Colonic mucosa (tissue), 4 donors: Measurements from ENCODE around the gene TRRAP. TPM values are rescaled to one million over a fixed set of nuclear protein-coding genes. Genes with fewer than 3 reads are reported as not detected.

ENCODE experiments used
- DNase-seq: peaks from one replicate; pipeline ENCODE4 v3.0.0-alpha.2; 2020
- H3K27ac ChIP-seq: fragments of 200-600 bp; one replicate; pipeline ENCODE4 v1.8.0; 2021
- H3K27me3 ChIP-seq: fragments of 200-600 bp; one replicate; pipeline ENCODE4 v1.8.0; 2021
- H3K36me3 ChIP-seq: fragments of 200-600 bp; one replicate; pipeline ENCODE4 v1.8.0; 2021
- H3K4me1 ChIP-seq: fragments of 200-600 bp; one replicate; pipeline ENCODE4 v1.8.0; 2021; ENCODE audit warnings: mild to moderate bottlenecking
- H3K4me3 ChIP-seq: fragments of 200-600 bp; one replicate; pipeline ENCODE4 v1.8.0; 2021
- H3K9ac ChIP-seq, 2 donors: one replicate each; pipeline ENCODE4 v1.7.0; 2013; ENCODE audit warnings: control low read depth in 2 of 2, low read depth in 2 of 2, low read length in 2 of 2
- H3K9me3 ChIP-seq: fragments of 200-600 bp; one replicate; pipeline ENCODE4 v1.8.0; 2021
- intact Hi-C: fragments of 100-400 bp; cut with DNase I; formaldehyde crosslinking; loops from one replicate; pipeline ENCODE4 v1.14.1; 2022
- total RNA-seq, 2 donors: library from RNA; stranded (reverse); fragmentation: NEBNext Ultra II Directional in 1 of 2; extraction: Animal tissue kit (Norgen Biotek cat#: 25700) in 1 of 2; gene quantifications; one replicate each; pipeline ENCODE4 v1.2.1, GENCODE V29; 2021
- TF ChIP-seq, protein P1 (sequence below): fragments of 200-600 bp; IDR thresholded peaks from one replicate; pipeline ENCODE4 v1.8.0; 2022; ENCODE audit warnings: antibody characterized with exemption, mild to moderate bottlenecking
- donor health status: healthy.
- donor health status: DM: no; HTN: no; CAD: no.
- donor health status: DM: no; HTN: no; CAD: no.

TRRAP gene
- total RNA-seq, 2 donors from 2014 or later = 33.3 to 39.4 TPM

DNA sequence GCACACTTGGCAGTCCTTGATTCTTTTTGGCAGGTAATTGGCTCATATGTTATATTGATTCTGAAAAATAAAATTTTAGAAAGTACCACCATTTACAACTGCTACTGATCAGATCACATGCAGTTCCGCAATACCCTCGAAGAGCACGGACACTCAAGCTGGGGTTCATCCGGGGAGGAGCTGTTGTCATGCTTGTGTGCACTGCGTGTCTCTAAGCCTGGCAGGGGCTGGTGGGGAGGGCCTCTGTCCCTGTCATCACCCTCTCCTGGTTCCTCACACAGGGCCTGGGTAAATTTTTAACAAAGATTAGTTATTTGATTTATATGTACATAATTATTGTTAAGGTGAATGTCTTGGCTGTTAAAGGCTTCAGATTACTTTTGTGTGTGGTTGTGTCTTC, 45.2 kb downstream of the TRRAP start:
- Histone ChIP-seq H3K27me3 (no peaks in the 10 kb centered on the region), H3K36me3 (peaks cover 26% of the 10 kb centered on the region), H3K4me3 (no peak overlapping the region), H3K4me1 (no peaks in the 10 kb centered on the region), H3K9ac (no peak overlapping the region), H3K27ac (no peak overlapping the region), H3K9me3 (no peaks in the 10 kb centered on the region)
- TF ChIP-seq, protein P1, sequence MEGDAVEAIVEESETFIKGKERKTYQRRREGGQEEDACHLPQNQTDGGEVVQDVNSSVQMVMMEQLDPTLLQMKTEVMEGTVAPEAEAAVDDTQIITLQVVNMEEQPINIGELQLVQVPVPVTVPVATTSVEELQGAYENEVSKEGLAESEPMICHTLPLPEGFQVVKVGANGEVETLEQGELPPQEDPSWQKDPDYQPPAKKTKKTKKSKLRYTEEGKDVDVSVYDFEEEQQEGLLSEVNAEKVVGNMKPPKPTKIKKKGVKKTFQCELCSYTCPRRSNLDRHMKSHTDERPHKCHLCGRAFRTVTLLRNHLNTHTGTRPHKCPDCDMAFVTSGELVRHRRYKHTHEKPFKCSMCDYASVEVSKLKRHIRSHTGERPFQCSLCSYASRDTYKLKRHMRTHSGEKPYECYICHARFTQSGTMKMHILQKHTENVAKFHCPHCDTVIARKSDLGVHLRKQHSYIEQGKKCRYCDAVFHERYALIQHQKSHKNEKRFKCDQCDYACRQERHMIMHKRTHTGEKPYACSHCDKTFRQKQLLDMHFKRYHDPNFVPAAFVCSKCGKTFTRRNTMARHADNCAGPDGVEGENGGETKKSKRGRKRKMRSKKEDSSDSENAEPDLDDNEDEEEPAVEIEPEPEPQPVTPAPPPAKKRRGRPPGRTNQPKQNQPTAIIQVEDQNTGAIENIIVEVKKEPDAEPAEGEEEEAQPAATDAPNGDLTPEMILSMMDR = no peak
- no peak for DNase-seq
- intact Hi-C loops = no loop called here

DNA sequence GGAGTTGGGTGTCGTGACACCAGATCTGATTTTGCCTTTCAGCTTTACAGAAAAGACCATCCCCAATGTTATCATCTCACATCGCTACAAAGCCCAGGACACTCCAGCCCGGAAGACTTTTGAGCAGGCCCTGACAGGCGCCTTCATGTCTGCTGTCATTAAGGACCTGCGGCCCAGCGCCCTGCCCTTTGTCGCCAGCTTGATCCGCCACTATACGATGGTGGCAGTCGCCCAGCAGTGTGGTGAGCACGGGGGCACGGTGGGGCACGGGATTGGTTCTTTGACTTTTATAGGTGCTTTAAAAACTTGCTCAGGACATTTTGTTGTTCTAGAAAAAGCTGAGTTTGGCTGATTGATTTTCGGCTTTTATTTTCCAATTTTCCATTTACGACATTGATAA, 48.8 kb downstream of the TRRAP start:
- Histone ChIP-seq H3K36me3 (peaks cover 35% of the 10 kb centered on the region), H3K27me3 (no peaks in the 10 kb centered on the region), H3K27ac (no peak overlapping the region), H3K4me3 (no peak overlapping the region), H3K4me1 (no peaks in the 10 kb centered on the region), H3K9me3 (no peaks in the 10 kb centered on the region), H3K9ac (no peak overlapping the region)
- no peak for DNase-seq
- TF ChIP-seq, protein P1 = no peak
- intact Hi-C loops = no loop called here

DNA sequence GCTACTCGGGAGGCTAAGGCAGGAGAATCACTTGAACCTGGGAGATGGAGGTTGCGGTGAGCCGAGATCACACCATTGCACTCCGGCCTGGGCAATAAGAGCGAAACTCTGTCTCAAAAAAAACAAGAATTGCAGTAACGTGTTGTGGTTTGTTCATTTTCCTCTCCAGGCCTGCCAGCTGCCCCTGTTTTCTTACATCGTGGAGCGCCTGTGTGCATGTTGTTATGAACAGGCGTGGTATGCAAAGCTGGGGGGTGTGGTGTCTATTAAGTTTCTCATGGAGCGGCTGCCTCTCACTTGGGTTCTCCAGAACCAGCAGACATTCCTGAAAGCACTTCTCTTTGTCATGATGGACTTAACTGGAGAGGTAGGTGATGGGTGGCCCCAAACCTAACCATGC, 52.1 kb downstream of the TRRAP start:
- Histone ChIP-seq H3K27ac (no peak overlapping the region), H3K4me3 (no peak overlapping the region), H3K9ac (no peak overlapping the region), H3K9me3 (no peaks in the 10 kb centered on the region), H3K27me3 (no peaks in the 10 kb centered on the region), H3K4me1 (no peaks in the 10 kb centered on the region), H3K36me3 (peaks cover 43% of the 10 kb centered on the region)
- no peak for DNase-seq
- intact Hi-C loops = no loop called here
- TF ChIP-seq, protein P1 = no peak

DNA sequence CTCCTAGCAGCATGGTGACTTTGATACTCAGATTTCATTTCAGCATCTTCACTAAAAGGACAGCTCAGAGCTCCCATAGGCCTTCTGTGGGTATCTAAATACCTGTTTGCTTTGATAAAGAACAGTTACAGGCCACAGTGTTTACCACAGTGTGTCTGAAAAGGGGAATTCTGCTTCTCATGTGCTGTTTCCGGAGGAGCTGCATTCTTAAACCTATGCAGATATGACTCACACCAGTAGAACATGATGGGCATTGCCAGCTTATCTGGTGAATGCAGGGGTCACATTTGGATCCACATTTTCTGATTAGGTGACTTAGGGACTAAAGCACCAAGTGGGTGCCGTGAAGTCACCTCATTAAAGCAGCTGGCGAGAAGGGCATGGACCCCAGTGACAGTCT, 52.6 kb downstream of the TRRAP start:
- DNase-seq = no peak
- Histone ChIP-seq H3K9me3 (no peaks in the 10 kb centered on the region), H3K4me1 (no peaks in the 10 kb centered on the region), H3K27me3 (no peaks in the 10 kb centered on the region), H3K36me3 (peaks cover 43% of the 10 kb centered on the region), H3K9ac (no peak overlapping the region), H3K27ac (no peak overlapping the region), H3K4me3 (no peak overlapping the region)
- intact Hi-C loops = no loop called here
- TF ChIP-seq, protein P1 = no peak

DNA sequence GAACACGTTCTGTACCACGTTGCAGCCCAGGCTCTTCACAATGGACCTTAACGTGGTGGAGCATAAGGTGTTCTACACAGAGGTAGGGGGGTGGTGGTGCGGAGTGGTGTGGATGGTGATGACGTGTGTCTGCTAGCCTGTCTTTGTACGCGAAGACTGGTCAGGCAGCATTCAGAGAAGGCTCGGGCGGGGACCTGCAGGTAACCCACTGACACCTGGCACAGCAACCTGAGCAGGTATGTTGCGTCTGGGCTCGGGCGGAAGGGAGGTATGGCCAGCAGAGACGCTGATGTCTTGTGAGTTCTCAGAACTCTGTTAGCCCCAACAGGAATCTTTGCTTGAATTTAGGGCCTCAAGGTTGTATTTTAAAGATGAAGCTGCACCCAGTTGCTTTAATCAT, 55.0 kb downstream of the TRRAP start:
- Histone ChIP-seq H3K4me1 (no peaks in the 10 kb centered on the region), H3K27ac (no peak overlapping the region), H3K4me3 (no peak overlapping the region), H3K27me3 (no peaks in the 10 kb centered on the region), H3K9me3 (no peaks in the 10 kb centered on the region), H3K36me3 (peaks cover 51% of the 10 kb centered on the region), H3K9ac (no peak overlapping the region)
- intact Hi-C loops = no loop called here
- TF ChIP-seq, protein P1 = no peak
- no peak for DNase-seq

DNA sequence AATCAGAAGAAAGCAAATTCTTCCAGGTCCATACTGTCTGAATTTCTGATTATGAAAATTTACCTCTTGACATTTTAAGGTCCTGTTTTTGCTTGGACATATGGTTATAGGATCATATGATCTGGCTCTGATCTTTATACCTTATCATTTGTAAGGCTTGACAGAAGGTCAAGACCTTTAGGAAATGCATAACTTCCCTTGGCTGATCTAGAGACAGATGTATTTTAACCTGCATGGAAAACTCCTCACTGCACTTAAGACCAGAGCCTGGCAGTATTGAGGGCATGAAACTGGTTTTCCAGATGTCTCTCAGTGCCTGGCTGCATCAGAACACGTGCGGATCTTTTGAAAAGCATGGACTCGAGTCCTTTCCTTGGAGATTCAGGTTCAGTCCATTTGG, 55.9 kb downstream of the TRRAP start:
- H3K36me3 ChIP-seq = peaks cover 53% of the 10 kb centered on the region
- no peak overlapping the region for H3K9ac ChIP-seq

More for the DNA sequence above, 55.9 kb downstream of the TRRAP start:
- Histone ChIP-seq H3K27ac (no peak overlapping the region), H3K27me3 (no peaks in the 10 kb centered on the region), H3K9me3 (no peaks in the 10 kb centered on the region), H3K4me1 (no peaks in the 10 kb centered on the region), H3K4me3 (no peak overlapping the region)
- TF ChIP-seq, protein P1 = no peak
- DNase-seq = no peak
- intact Hi-C loops = no loop called here
